Liver (tissue), 9 donors: ENCODE measurements around the gene CCKAR. TPM values are rescaled to one million over a fixed set of nuclear protein-coding genes. Genes with fewer than 3 reads are reported as not detected.

Experiments
- DNase-seq: peaks from one replicate; pipeline ENCODE4 v3.0.0-alpha.2; 2017; ENCODE audit warnings: low spot score
- H3K27ac ChIP-seq, 2 donors: one replicate each; pipeline ENCODE4 v1.7.0; 2013; ENCODE audit warnings: inconsistent platforms in 2 of 2, low read length in 2 of 2, control low read depth in 1 of 2, low read depth in 1 of 2, mild to moderate bottlenecking in 1 of 2
- H3K27me3 ChIP-seq, 4 donors: one replicate each; pipeline versions ENCODE4 v1.6.1 to v1.7.0; 2013; ENCODE audit warnings: low read length in 3 of 4, inconsistent platforms in 1 of 4, mild to moderate bottlenecking in 1 of 4, moderate library complexity in 1 of 4; ENCODE audit not compliant: control insufficient read depth in 4 of 4, insufficient read depth in 4 of 4
- H3K36me3 ChIP-seq, 4 donors: one replicate each; pipeline versions ENCODE4 v1.6.1 to v1.7.0; 2013; ENCODE audit warnings: low read length in 3 of 4, mild to moderate bottlenecking in 3 of 4, low read depth in 1 of 4, moderate library complexity in 1 of 4; ENCODE audit not compliant: control insufficient read depth in 4 of 4, insufficient read depth in 3 of 4
- H3K4me1 ChIP-seq, 4 donors: one replicate each; pipeline versions ENCODE4 v1.6.1 to v1.7.0; 2013; ENCODE audit warnings: low read length in 3 of 4, mild to moderate bottlenecking in 3 of 4, moderate library complexity in 1 of 4; ENCODE audit not compliant: control insufficient read depth in 4 of 4, insufficient read depth in 4 of 4
- H3K4me3 ChIP-seq, 3 donors: one replicate each; pipeline versions ENCODE4 v1.6.1 to v1.7.0; 2013; ENCODE audit warnings: low read length in 3 of 3, control low read depth in 1 of 3, low read depth in 1 of 3, mild to moderate bottlenecking in 1 of 3
- H3K9ac ChIP-seq, 2 donors: one replicate each; pipeline ENCODE4 v1.7.0; 2013; ENCODE audit warnings: low read length in 2 of 2, mild to moderate bottlenecking in 2 of 2, moderate library complexity in 2 of 2, control low read depth in 1 of 2, low read depth in 1 of 2
- H3K9me3 ChIP-seq, 4 donors: one replicate each; pipeline versions ENCODE4 v1.6.1 to v1.7.0; 2013; ENCODE audit warnings: low read length in 3 of 4; ENCODE audit not compliant: control insufficient read depth in 4 of 4
- ATF3 ChIP-seq: IDR thresholded peaks from 2 replicates; pipeline ENCODE4 v1.6.1; 2016; ENCODE audit warnings: antibody characterized with exemption
- FOXA1 ChIP-seq: IDR thresholded peaks from 2 replicates; pipeline ENCODE4 v1.6.1; 2016; ENCODE audit warnings: antibody characterized with exemption
- GABPA ChIP-seq, 2 donors: IDR thresholded peaks in 1 of 2; conservative IDR thresholded peaks in 1 of 2; 2 replicates each; pipeline ENCODE4 v1.6.1; 2016; ENCODE audit warnings: antibody characterized with exemption in 2 of 2, mild to moderate bottlenecking in 1 of 2, moderate library complexity in 1 of 2
- HNF4A ChIP-seq, 2 donors: conservative IDR thresholded peaks; 2 replicates each; pipeline ENCODE4 v1.6.1; 2016; ENCODE audit warnings: antibody characterized with exemption in 2 of 2, mild to moderate bottlenecking in 2 of 2
- HNF4G ChIP-seq: IDR thresholded peaks from 2 replicates; pipeline ENCODE4 v1.6.1; 2016; ENCODE audit warnings: antibody characterized with exemption
- JUND ChIP-seq, 2 donors: IDR thresholded peaks; 2 replicates each; pipeline ENCODE4 v1.6.1; 2016; ENCODE audit warnings: antibody characterized with exemption in 2 of 2
- NR2F2 ChIP-seq: IDR thresholded peaks from 2 replicates; pipeline ENCODE4 v1.6.1; 2016; ENCODE audit warnings: antibody characterized with exemption
- RAD21 ChIP-seq, 2 donors: IDR thresholded peaks; 2 replicates each; pipeline ENCODE4 v1.6.1; 2016; ENCODE audit warnings: antibody characterized with exemption in 2 of 2, mild to moderate bottlenecking in 2 of 2
- REST ChIP-seq: IDR thresholded peaks from 2 replicates; pipeline ENCODE4 v1.6.1; 2016; ENCODE audit warnings: antibody characterized with exemption, mild to moderate bottlenecking
- RXRA ChIP-seq, 2 donors: IDR thresholded peaks; 2 replicates each; pipeline ENCODE4 v1.6.1; 2017 to 2018; ENCODE audit warnings: antibody characterized with exemption in 2 of 2, mild to moderate bottlenecking in 1 of 2
- SP1 ChIP-seq: IDR thresholded peaks from 2 replicates; pipeline ENCODE4 v1.6.1; 2018; ENCODE audit warnings: antibody characterized with exemption, mild to moderate bottlenecking
- YY1 ChIP-seq: IDR thresholded peaks from 2 replicates; pipeline ENCODE4 v1.6.1; 2016; ENCODE audit warnings: antibody characterized with exemption, mild to moderate bottlenecking
- ZBTB33 ChIP-seq: IDR thresholded peaks from 2 replicates; pipeline ENCODE4 v1.6.1; 2016; ENCODE audit warnings: antibody characterized with exemption
- WGBS: extraction: QIAGEN DNeasy Blood & Tissue Kit; methylation state at CpG from one replicate; pipeline ENCODE4 v1.1.7; 2013; 5-methylcytosine and 5-hydroxymethylcytosine counted together
- polyA plus RNA-seq, 2 donors: library from polyadenylated mRNA; stranded (reverse) in 1 of 2; unstranded in 1 of 2; fragments of 200-250 nt in 1 of 2; fragments of >200 nt in 1 of 2; fragmentation: Nextera tagmentation in 1 of 2; extraction: Ambion mirVana in 1 of 2; gene quantifications; one replicate each; pipeline versions ENCODE4 v1.2.1 to v1.2.3, GENCODE V29; 2013 to 2015
- total RNA-seq, 2 donors: library from RNA; depleted of rRNA; stranded (reverse); fragments of >200 nt; gene quantifications; one replicate each; pipeline ENCODE4 v1.2.3, GENCODE V29; 2014
- donor health status: healthy.
- donor health status: healthy.
- donor health status: healthy.
- donor health status: healthy.
- donor health status: healthy.

Gene CCKAR
- total and polyA plus RNA-seq, 4 donors: not detected

- TF ChIP-seq HNF4G (no peak), REST (no peak), ZBTB33 (no peak), JUND (IDR thresholded peaks at IDR 0.05) (no peak), ATF3 (no peak)
- DNase-seq: no peak
Measured at GRCh38 chr4:26509681-26510333, 19.5 kb upstream of the CCKAR start.

GRCh38 chr4:26507286-26507685 is 17.0 kb upstream of the CCKAR start:
- no peak for TF ChIP-seq FOXA1
- H3K27me3 ChIP-seq: no peaks in the 10 kb centered on the region
- H3K36me3 ChIP-seq: no peaks in the 10 kb centered on the region
- DNase-seq: no peak
- WGBS: 78% methylated on average over 4 of the region's 4 CpGs
- H3K9me3 ChIP-seq: no peaks in the 10 kb centered on the region
- no peak overlapping the region for H3K27ac ChIP-seq
- no peak overlapping the region for H3K4me3 ChIP-seq
- H3K4me1 ChIP-seq: no peaks in the 10 kb centered on the region
- no peak overlapping the region for H3K9ac ChIP-seq

More at GRCh38 chr4:26509681-26510333, 19.5 kb upstream of the CCKAR start:
- Histone ChIP-seq H3K27me3 (peaks cover 0 to 9% (median 0%) of the 10 kb centered on the region in 4 donors), H3K4me1 (no peaks in the 10 kb centered on the region), H3K9ac (no peak overlapping the region), H3K27ac (no peak overlapping the region), H3K36me3 (no peaks in the 10 kb centered on the region), H3K4me3 (no peak overlapping the region), H3K9me3 (no peaks in the 10 kb centered on the region)
- WGBS: 75% methylated on average over 8 of the region's 8 CpGs

- Histone ChIP-seq H3K4me1 (no peaks in the 10 kb centered on the region), H3K9ac (no peak overlapping the region), H3K4me3 (no peak overlapping the region), H3K27ac (no peak overlapping the region), H3K27me3 (no peaks in the 10 kb centered on the region), H3K36me3 (no peaks in the 10 kb centered on the region), H3K9me3 (peaks cover 0 to 3% (median 0%) of the 10 kb centered on the region in 4 donors)
- WGBS: 89% methylated on average over 4 of the region's 4 CpGs
- DNase-seq: no peak
- TF ChIP-seq NR2F2 (no peak), FOXA1 (no peak), REST (no peak), ATF3 (no peak), ZBTB33 (no peak), GABPA (IDR thresholded peaks at IDR 0.05 in 1 of 2, conservative IDR thresholded peaks at IDR 0.05 in 1 of 2) (no peak), SP1 (no peak), JUND (IDR thresholded peaks at IDR 0.05) (no peak), RAD21 (IDR thresholded peaks at IDR 0.05) (no peak), RXRA (IDR thresholded peaks at IDR 0.05) (no peak), YY1 (no peak), HNF4A (conservative IDR thresholded peaks at IDR 0.05) (no peak)
Measured at GRCh38 chr4:26503844-26504243, 13.6 kb upstream of the CCKAR start.
